ENCODE data around the gene LIN7A. TPM values are rescaled to one million over a fixed set of nuclear protein-coding genes. Genes with fewer than 3 reads are reported as not detected.

Gene LIN7A
- polyA plus RNA-seq, 1 donor from 2014 or later: 31.5 TPM

DNA sequence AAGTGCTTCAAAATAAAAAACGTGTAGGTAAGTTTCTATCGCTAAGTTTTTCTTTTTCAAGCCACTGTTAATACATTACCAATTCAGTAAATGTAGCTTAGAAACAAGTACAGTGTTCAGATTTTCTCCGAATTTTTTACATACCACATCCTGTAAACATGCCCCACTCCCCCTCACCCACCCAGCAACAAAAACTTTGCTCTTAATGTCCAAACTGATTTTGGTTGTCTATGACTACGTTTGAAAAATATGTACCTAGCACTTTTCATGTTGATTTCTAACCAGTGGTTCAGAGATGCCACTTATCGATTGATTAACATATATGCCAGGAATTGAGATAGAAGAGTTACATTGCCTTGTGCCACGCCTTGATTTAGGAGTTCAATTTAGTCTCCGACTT is 663 bp upstream of the LIN7A start:
- no peaks in the 10 kb centered on the region for H3K9me3 ChIP-seq (ENCODE audit: low read length)
- no peak overlapping the region for H3K9ac ChIP-seq (ENCODE audit: low read length)
- no peaks in the 10 kb centered on the region for H3K36me3 ChIP-seq (ENCODE audit: insufficient read depth, low read length)
- H4K20me1 ChIP-seq (ENCODE audit: insufficient read depth): no peaks in the 10 kb centered on the region
- H3K4me3 ChIP-seq (ENCODE audit: low read length): peak overlapping the region; percentile 86
- TF ChIP-seq, protein P1, sequence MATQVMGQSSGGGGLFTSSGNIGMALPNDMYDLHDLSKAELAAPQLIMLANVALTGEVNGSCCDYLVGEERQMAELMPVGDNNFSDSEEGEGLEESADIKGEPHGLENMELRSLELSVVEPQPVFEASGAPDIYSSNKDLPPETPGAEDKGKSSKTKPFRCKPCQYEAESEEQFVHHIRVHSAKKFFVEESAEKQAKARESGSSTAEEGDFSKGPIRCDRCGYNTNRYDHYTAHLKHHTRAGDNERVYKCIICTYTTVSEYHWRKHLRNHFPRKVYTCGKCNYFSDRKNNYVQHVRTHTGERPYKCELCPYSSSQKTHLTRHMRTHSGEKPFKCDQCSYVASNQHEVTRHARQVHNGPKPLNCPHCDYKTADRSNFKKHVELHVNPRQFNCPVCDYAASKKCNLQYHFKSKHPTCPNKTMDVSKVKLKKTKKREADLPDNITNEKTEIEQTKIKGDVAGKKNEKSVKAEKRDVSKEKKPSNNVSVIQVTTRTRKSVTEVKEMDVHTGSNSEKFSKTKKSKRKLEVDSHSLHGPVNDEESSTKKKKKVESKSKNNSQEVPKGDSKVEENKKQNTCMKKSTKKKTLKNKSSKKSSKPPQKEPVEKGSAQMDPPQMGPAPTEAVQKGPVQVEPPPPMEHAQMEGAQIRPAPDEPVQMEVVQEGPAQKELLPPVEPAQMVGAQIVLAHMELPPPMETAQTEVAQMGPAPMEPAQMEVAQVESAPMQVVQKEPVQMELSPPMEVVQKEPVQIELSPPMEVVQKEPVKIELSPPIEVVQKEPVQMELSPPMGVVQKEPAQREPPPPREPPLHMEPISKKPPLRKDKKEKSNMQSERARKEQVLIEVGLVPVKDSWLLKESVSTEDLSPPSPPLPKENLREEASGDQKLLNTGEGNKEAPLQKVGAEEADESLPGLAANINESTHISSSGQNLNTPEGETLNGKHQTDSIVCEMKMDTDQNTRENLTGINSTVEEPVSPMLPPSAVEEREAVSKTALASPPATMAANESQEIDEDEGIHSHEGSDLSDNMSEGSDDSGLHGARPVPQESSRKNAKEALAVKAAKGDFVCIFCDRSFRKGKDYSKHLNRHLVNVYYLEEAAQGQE (IDR thresholded peaks at IDR 0.05; ENCODE audit: borderline replicate concordance): no peak
- TF ChIP-seq POLR2AphosphoS5 (IDR thresholded peaks at IDR 0.05) (no peak), TAF1 (IDR thresholded peaks at IDR 0.05; ENCODE audit: low read depth) (no peak)
- H3K27ac ChIP-seq (ENCODE audit: low read length): peak overlapping the region; percentile 43
- H3K27me3 ChIP-seq (ENCODE audit: insufficient read depth, low read depth, low read length): no peaks in the 10 kb centered on the region
- peaks cover 13% of the 10 kb centered on the region for H3K79me2 ChIP-seq (replicated peaks; ENCODE audit: insufficient read depth, low read length)
- H3K9me2 ChIP-seq (ENCODE audit: insufficient read depth, low read length): no peaks in the 10 kb centered on the region
- no peak overlapping the region for H3K4me2 ChIP-seq (ENCODE audit: low read length)
- H2AFZ ChIP-seq (ENCODE audit: low read depth, low read length): no peak overlapping the region
- peaks cover 3% of the 10 kb centered on the region for H3F3A ChIP-seq (ENCODE audit: insufficient read depth, low read length, poor library complexity, severe bottlenecking)

DNA sequence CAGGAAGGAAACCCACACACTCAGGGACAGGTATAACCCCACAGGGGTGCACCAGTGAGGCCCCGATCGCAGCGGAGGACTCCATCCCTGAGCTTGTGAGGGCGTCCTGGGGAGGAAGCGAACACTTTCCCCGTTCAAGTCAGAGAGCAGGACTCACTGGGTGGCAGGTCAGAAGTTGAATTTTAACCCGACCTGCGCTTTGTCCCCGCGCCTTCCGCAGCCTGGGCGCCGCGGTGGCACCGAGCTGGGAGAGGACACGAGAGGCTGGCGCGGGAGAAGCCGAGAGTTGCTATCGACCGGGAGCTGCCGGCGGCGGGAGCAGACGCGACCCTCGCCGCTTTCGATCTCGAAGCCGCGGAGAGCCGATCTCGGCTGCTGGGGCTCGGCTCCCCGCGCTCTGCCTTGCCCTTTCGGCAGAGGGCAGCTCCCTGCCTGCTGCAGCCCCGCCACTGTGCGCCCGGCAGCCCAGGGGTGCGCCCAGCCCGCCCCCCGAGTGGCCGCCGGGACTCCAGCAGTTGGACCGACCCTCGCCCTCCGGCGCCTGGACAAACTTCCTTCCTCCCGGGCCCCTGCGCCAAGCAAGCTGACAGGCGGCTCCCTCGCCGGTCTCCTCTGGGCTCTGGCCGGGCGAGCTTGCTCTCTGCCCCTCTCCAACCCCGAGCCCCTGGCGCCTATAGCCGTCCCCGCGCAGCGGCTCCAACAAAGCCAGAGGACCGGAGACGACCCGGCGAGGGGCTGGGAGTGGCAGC is 918 bp downstream of the LIN7A start:
- Histone ChIP-seq H3K27ac (ENCODE audit: low read length) (peak overlapping the region; percentile 79), H3K4me3 (ENCODE audit: low read length) (peak overlapping the region; percentile 86), H3K79me2 (replicated peaks; ENCODE audit: insufficient read depth, low read length) (peaks cover 24% of the 10 kb centered on the region), H3F3A (ENCODE audit: insufficient read depth, low read length, poor library complexity, severe bottlenecking) (peaks cover 3% of the 10 kb centered on the region), H3K36me3 (ENCODE audit: insufficient read depth, low read length) (no peaks in the 10 kb centered on the region), H3K27me3 (ENCODE audit: insufficient read depth, low read depth, low read length) (no peaks in the 10 kb centered on the region), H3K9me3 (ENCODE audit: low read length) (no peaks in the 10 kb centered on the region), H3K9ac (ENCODE audit: low read length) (peak overlapping the region; percentile 91), H4K20me1 (ENCODE audit: insufficient read depth) (no peaks in the 10 kb centered on the region), H3K4me2 (ENCODE audit: low read length) (peak overlapping the region; percentile 74), H3K9me2 (ENCODE audit: insufficient read depth, low read length) (no peaks in the 10 kb centered on the region), H2AFZ (ENCODE audit: low read depth, low read length) (peak overlapping the region; percentile 65)
- no peak for TF ChIP-seq EZH2 (IDR thresholded peaks at IDR 0.05; ENCODE audit: borderline replicate concordance, insufficient read depth, low read length, poor library complexity, severe bottlenecking)
- TF ChIP-seq SMC3 (conservative IDR thresholded peaks at IDR 0.05; ENCODE audit: poor library complexity): peak; percentile 55
- peak; percentile 0 for TF ChIP-seq POLR2AphosphoS5 (IDR thresholded peaks at IDR 0.05)
- no peak for TF ChIP-seq EP300 (conservative IDR thresholded peaks at IDR 0.05; ENCODE audit: poor library complexity, severe bottlenecking)
- peak; percentile 19 for TF ChIP-seq TAF1 (IDR thresholded peaks at IDR 0.05; ENCODE audit: low read depth)
- TF ChIP-seq, protein P1 (IDR thresholded peaks at IDR 0.05; ENCODE audit: borderline replicate concordance): peak; percentile 44
- TF ChIP-seq MXI1 (conservative IDR thresholded peaks at IDR 0.05; ENCODE audit: poor library complexity, severe bottlenecking): no peak
- peak; percentile 45 for TF ChIP-seq CTCF (IDR thresholded peaks at IDR 0.05; ENCODE audit: poor library complexity, severe bottlenecking)
- peak; percentile 31 for TF ChIP-seq RAD21 (conservative IDR thresholded peaks at IDR 0.05)

Data from neural cell (in vitro differentiated cells).